GM21737 (cell line): Measurements from ENCODE around the gene TMEM164.
"Not testable (repeated sequence)": the region's sequence is repeated elsewhere in the genome, so short reads cannot be mapped to it uniquely, and the experiment has no call there.

ENCODE experiments used
- ATAC-seq: cut with Tn5 transposase; IDR thresholded peaks from one replicate; pipeline ENCODE4 v1.9.1; 2021; ENCODE audit warnings: mild to moderate bottlenecking, moderate library complexity; ENCODE audit not compliant: unreplicated experiment

TMEM164 gene

GRCh38 chrX:110002300-110003166 lies at the start of gene TMEM164:
Gene TMEM164 (plus strand): TSS chrX:110003114. CDS start chrX:110003775, 661 bp downstream.
- peak; percentile 86 for ATAC-seq

- ATAC-seq = no peak
Measured at GRCh38 chrX:109954333-109954732, 48.6 kb upstream of the TMEM164 start.

- ATAC-seq = no peak
Measured at GRCh38 chrX:109954955-109955354, 48.0 kb upstream of the TMEM164 start.

- no peak for ATAC-seq
Measured at GRCh38 chrX:109958266-109958665, 44.6 kb upstream of the TMEM164 start.

GRCh38 chrX:109959356-109959871 lies 43.5 kb upstream of the TMEM164 start:
- peak; percentile 63 for ATAC-seq

- no peak for ATAC-seq
Measured at GRCh38 chrX:109964390-109964789, 38.5 kb upstream of the TMEM164 start.

GRCh38 chrX:109966246-109966645 lies 36.7 kb upstream of the TMEM164 start:
- ATAC-seq = no peak

- ATAC-seq = no peak
Measured at GRCh38 chrX:109967156-109967555, 35.8 kb upstream of the TMEM164 start.

GRCh38 chrX:109970841-109971240 lies 32.1 kb upstream of the TMEM164 start:
- ATAC-seq = not testable (repeated sequence)

GRCh38 chrX:109974906-109975655 lies 27.8 kb upstream of the TMEM164 start:
- no peak for ATAC-seq

GRCh38 chrX:109985210-109985609 lies 17.7 kb upstream of the TMEM164 start:
- ATAC-seq = not testable (repeated sequence)

GRCh38 chrX:109987884-109988283 lies 15.0 kb upstream of the TMEM164 start:
- no peak for ATAC-seq

- peak; percentile 62 for ATAC-seq
Measured at GRCh38 chrX:109990582-109991276, 12.2 kb upstream of the TMEM164 start.

GRCh38 chrX:109992203-109992602 lies 10.7 kb upstream of the TMEM164 start:
- ATAC-seq = no peak

GRCh38 chrX:109995155-109995554 lies 7.8 kb upstream of the TMEM164 start:
- no peak for ATAC-seq

GRCh38 chrX:109997786-109998452 lies 5.0 kb upstream of the TMEM164 start:
- no peak for ATAC-seq

- ATAC-seq = no peak
Measured at GRCh38 chrX:110000000-110000399, 2.9 kb upstream of the TMEM164 start.

- ATAC-seq = no peak
Measured at GRCh38 chrX:110000847-110001713, 1.8 kb upstream of the TMEM164 start.

- no peak for ATAC-seq
Measured at GRCh38 chrX:110001740-110002299, 1.1 kb upstream of the TMEM164 start.
